GM12875 (cell line): Measurements from ENCODE around the gene TAS2R7.

Experiments used
- H3K4me3 ChIP-seq: one replicate; pipeline ENCODE4 v1.5.1; 2011; ENCODE audit warnings: low read depth, low read length, control low read depth
- CTCF ChIP-seq: IDR thresholded peaks from 2 replicates; pipeline ENCODE4 v1.5.1; 2011; ENCODE audit warnings: low read depth, mild to moderate bottlenecking, control low read depth, inconsistent platforms, low read length, moderate library complexity, borderline replicate concordance; ENCODE audit not compliant: insufficient read depth

Gene TAS2R7

GRCh38 chr12:10802587-10802986, at the start of gene TAS2R7:
Gene TAS2R7 (minus strand): TSS chr12:10802627. CDS start chr12:10802570, 57 bp downstream.
- TF ChIP-seq CTCF = no peak
- H3K4me3 ChIP-seq = no peak within 1 kb of the TSS

GRCh38 chr12:10851243-10851858, 48.9 kb upstream of the TAS2R7 start:
- no peak for TF ChIP-seq CTCF

GRCh38 chr12:10849425-10849878, 47.0 kb upstream of the TAS2R7 start, which contains the start of gene PRR4:
Gene PRR4 (minus strand): TSS chr12:10849475. CDS start chr12:10849437, 38 bp downstream.
- no peak within 1 kb of the TSS for H3K4me3 ChIP-seq
- no peak for TF ChIP-seq CTCF

More at GRCh38 chr12:10851243-10851858, 48.9 kb upstream of the TAS2R7 start:
- no peak overlapping the region for H3K4me3 ChIP-seq

GRCh38 chr12:10847744-10848143, 45.3 kb upstream of the TAS2R7 start:
- TF ChIP-seq CTCF = no peak
- H3K4me3 ChIP-seq = no peak overlapping the region

GRCh38 chr12:10842862-10843261, 40.4 kb upstream of the TAS2R7 start:
- no peak for TF ChIP-seq CTCF
- no peak overlapping the region for H3K4me3 ChIP-seq

GRCh38 chr12:10838461-10838860, 36.0 kb upstream of the TAS2R7 start:
- no peak overlapping the region for H3K4me3 ChIP-seq
- TF ChIP-seq CTCF = no peak

GRCh38 chr12:10829994-10830393, 27.6 kb upstream of the TAS2R7 start:
- no peak overlapping the region for H3K4me3 ChIP-seq
- no peak for TF ChIP-seq CTCF
